ENCODE measurements around the gene PLSCR5. TPM values are rescaled to one million over a fixed set of nuclear protein-coding genes. Genes with fewer than 3 reads are reported as not detected.

The PLSCR5 gene
- total RNA-seq, 1 experiment from 2014 or later, result not detected

GRCh38 chr3:146593776-146594175 lies 11.4 kb downstream of the PLSCR5 start:
- no peaks in the 10 kb centered on the region for H3F3A ChIP-seq (ENCODE audit: insufficient read depth, low read depth)
- H3K27me3 ChIP-seq (ENCODE audit: insufficient read depth, low read depth), result no peaks in the 10 kb centered on the region
- H3K36me3 ChIP-seq (ENCODE audit: low read depth), result no peaks in the 10 kb centered on the region
- intact Hi-C loops (cut with micrococcal nuclease; ENCODE audit: unreplicated experiment), result no loop called here
- DNase-seq, result no peak
- H3K9me2 ChIP-seq (ENCODE audit: insufficient read depth), result no peaks in the 10 kb centered on the region
- H4K20me1 ChIP-seq (ENCODE audit: insufficient read depth), result no peaks in the 10 kb centered on the region
- H3K4me2 ChIP-seq, result no peak overlapping the region
- ChIA-PET CTCF (interaction anchor here (0.6 kb wide), 1 partner anchor 16 kb away, joined by 3 read pairs; no protein-coding TSS in a partner anchor), POLR2A (ENCODE audit: unreplicated experiment) (interaction anchor here (0.7 kb wide), 1 partner anchor 432 kb away, joined by 6 read pairs; no protein-coding TSS in a partner anchor)
- H3K4me1 ChIP-seq (replicated peaks; ENCODE audit: insufficient read depth), result no peaks in the 10 kb centered on the region
- H3K79me2 ChIP-seq (ENCODE audit: low read depth), result no peaks in the 10 kb centered on the region
- no peak overlapping the region for H2AFZ ChIP-seq
- H3K27ac ChIP-seq, result no peak overlapping the region
- no peaks in the 10 kb centered on the region for H3K9me3 ChIP-seq (ENCODE audit: insufficient read depth, low read depth)
- TF ChIP-seq EZH2 (IDR thresholded peaks at IDR 0.05; ENCODE audit: low read depth) (no peak), CTCF (conservative IDR thresholded peaks at IDR 0.05) (no peak)
- H3K4me3 ChIP-seq, result no peak overlapping the region
- no TSS peak for BruUV-seq (replicated peaks)

- intact Hi-C loops (cut with micrococcal nuclease; ENCODE audit: unreplicated experiment), result loop anchor here (1.0 kb wide), 1 partner anchor 51 kb away; no protein-coding TSS in a partner anchor
- Histone ChIP-seq H3K4me1 (replicated peaks; ENCODE audit: insufficient read depth) (no peaks in the 10 kb centered on the region), H3K9me2 (ENCODE audit: insufficient read depth) (no peaks in the 10 kb centered on the region), H4K20me1 (ENCODE audit: insufficient read depth) (no peaks in the 10 kb centered on the region), H3K79me2 (ENCODE audit: low read depth) (no peaks in the 10 kb centered on the region), H3K27ac (no peak overlapping the region), H3K27me3 (ENCODE audit: insufficient read depth, low read depth) (no peaks in the 10 kb centered on the region), H3K4me2 (no peak overlapping the region), H3K9me3 (ENCODE audit: insufficient read depth, low read depth) (no peaks in the 10 kb centered on the region), H3K36me3 (ENCODE audit: low read depth) (no peaks in the 10 kb centered on the region), H3K4me3 (no peak overlapping the region), H2AFZ (no peak overlapping the region), H3F3A (ENCODE audit: insufficient read depth, low read depth) (no peaks in the 10 kb centered on the region)
- ChIA-PET CTCF (interaction anchor here (0.6 to 2.3 kb wide), 5 partner anchors 19 to 1511 kb away, joined by 3 to 7 read pairs (median 5); no protein-coding TSS in a partner anchor), POLR2A (ENCODE audit: unreplicated experiment) (interaction anchor here (0.6 kb wide), 1 partner anchor 38 kb away, joined by 3 read pairs; no protein-coding TSS in a partner anchor)
- TF ChIP-seq CTCF (conservative IDR thresholded peaks at IDR 0.05), result no peak
- TF ChIP-seq EZH2 (IDR thresholded peaks at IDR 0.05; ENCODE audit: low read depth), result no peak
- no TSS peak for BruUV-seq (replicated peaks)
- DNase-seq, result no peak
Observed at GRCh38 chr3:146590521-146590920, 14.6 kb downstream of the PLSCR5 start.

GRCh38 chr3:146589899-146590508 lies 15.1 kb downstream of the PLSCR5 start:
- H3K36me3 ChIP-seq (ENCODE audit: low read depth), result no peaks in the 10 kb centered on the region
- DNase-seq, result peak in 1 of 2 experiments; percentile 19
- H3K27me3 ChIP-seq (ENCODE audit: insufficient read depth, low read depth), result no peaks in the 10 kb centered on the region
- no peak overlapping the region for H2AFZ ChIP-seq
- no peak overlapping the region for H3K27ac ChIP-seq
- intact Hi-C loops (cut with micrococcal nuclease; ENCODE audit: unreplicated experiment), result loop anchor here (1.0 kb wide), 1 partner anchor 51 kb away; no protein-coding TSS in a partner anchor
- no peaks in the 10 kb centered on the region for H3K79me2 ChIP-seq (ENCODE audit: low read depth)
- no TSS peak for BruUV-seq (replicated peaks)
- no peaks in the 10 kb centered on the region for H3K9me3 ChIP-seq (ENCODE audit: insufficient read depth, low read depth)
- TF ChIP-seq CTCF (conservative IDR thresholded peaks at IDR 0.05), result peak; percentile 64
- TF ChIP-seq EZH2 (IDR thresholded peaks at IDR 0.05; ENCODE audit: low read depth), result no peak
- POLR2A ChIA-PET (ENCODE audit: unreplicated experiment), result interaction anchor here (0.6 kb wide), 1 partner anchor 38 kb away, joined by 3 read pairs; no protein-coding TSS in a partner anchor
- no peak overlapping the region for H3K4me3 ChIP-seq
- no peaks in the 10 kb centered on the region for H3F3A ChIP-seq (ENCODE audit: insufficient read depth, low read depth)
- no peaks in the 10 kb centered on the region for H3K9me2 ChIP-seq (ENCODE audit: insufficient read depth)
- H3K4me1 ChIP-seq (replicated peaks; ENCODE audit: insufficient read depth), result no peaks in the 10 kb centered on the region
- H3K4me2 ChIP-seq, result no peak overlapping the region
- H4K20me1 ChIP-seq (ENCODE audit: insufficient read depth), result no peaks in the 10 kb centered on the region
- CTCF ChIA-PET, result interaction anchor here (0.6 to 2.3 kb wide), 3 partner anchors 49 to 1777 kb away, joined by 4 to 7 read pairs (median 5); no protein-coding TSS in a partner anchor
